ENCODE measurements around the gene IFIH1.

- TF ChIP-seq TCF12 (IDR thresholded peaks at IDR 0.05) (no peak), POLR2AphosphoS5 (IDR thresholded peaks at IDR 0.05; ENCODE audit: low read depth, low read length) (no peak), RFX5 (IDR thresholded peaks at IDR 0.05; ENCODE audit: low read length) (no peak), NRF1 (IDR thresholded peaks at IDR 0.05; ENCODE audit: low read depth, low read length) (no peak), MAX (IDR thresholded peaks at IDR 0.05; ENCODE audit: low read depth) (no peak), CHD2 (IDR thresholded peaks at IDR 0.05; ENCODE audit: low read length, partially characterized antibody) (no peak)
- TF ChIP-seq, protein P1, sequence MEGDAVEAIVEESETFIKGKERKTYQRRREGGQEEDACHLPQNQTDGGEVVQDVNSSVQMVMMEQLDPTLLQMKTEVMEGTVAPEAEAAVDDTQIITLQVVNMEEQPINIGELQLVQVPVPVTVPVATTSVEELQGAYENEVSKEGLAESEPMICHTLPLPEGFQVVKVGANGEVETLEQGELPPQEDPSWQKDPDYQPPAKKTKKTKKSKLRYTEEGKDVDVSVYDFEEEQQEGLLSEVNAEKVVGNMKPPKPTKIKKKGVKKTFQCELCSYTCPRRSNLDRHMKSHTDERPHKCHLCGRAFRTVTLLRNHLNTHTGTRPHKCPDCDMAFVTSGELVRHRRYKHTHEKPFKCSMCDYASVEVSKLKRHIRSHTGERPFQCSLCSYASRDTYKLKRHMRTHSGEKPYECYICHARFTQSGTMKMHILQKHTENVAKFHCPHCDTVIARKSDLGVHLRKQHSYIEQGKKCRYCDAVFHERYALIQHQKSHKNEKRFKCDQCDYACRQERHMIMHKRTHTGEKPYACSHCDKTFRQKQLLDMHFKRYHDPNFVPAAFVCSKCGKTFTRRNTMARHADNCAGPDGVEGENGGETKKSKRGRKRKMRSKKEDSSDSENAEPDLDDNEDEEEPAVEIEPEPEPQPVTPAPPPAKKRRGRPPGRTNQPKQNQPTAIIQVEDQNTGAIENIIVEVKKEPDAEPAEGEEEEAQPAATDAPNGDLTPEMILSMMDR (IDR thresholded peaks at IDR 0.05): no peak
Observed at GRCh38 chr2:162267996-162268395, 50.5 kb downstream of the IFIH1 start.

Data from SK-N-SH (cell line).